ENCODE data around the gene PTPRN2. TPM values are rescaled to one million over a fixed set of nuclear protein-coding genes. Genes with fewer than 3 reads are reported as not detected.

Gene PTPRN2
- total and polyA plus RNA-seq, 7 donors, result 0.47 to 0.82 (median 0.51) TPM

GRCh38 chr7:158318511-158318913, 269.1 kb downstream of the PTPRN2 start:
- ATAC-seq, result no peak

GRCh38 chr7:158317238-158318205, 270.1 kb downstream of the PTPRN2 start:
- TF ChIP-seq CTCF (IDR thresholded peaks at IDR 0.05), result no peak
- no peaks in the 10 kb centered on the region for H3K9me3 ChIP-seq
- 19 to 27% (median 24%) methylated on average over 54 to 59 of the region's 59 CpGs for WGBS, 3 donors
- ATAC-seq (no peak), DNase-seq (no peak)
- H3K4me3 ChIP-seq, result peak overlapping the region; percentile 39
- no peak overlapping the region for H3K27ac ChIP-seq
- H3K27me3 ChIP-seq (ENCODE audit: insufficient read depth in 3 of 3, low read length in 2 of 3), result peaks cover 0 to 12% (median 3%) of the 10 kb centered on the region in 3 donors
- no peaks in the 10 kb centered on the region for H3K4me1 ChIP-seq
- intact Hi-C loops (cut with DNase I), result no loop called here
- H3K36me3 ChIP-seq (ENCODE audit: insufficient read depth in 1 of 2, low read depth in 1 of 2), result no peaks in the 10 kb centered on the region

More at GRCh38 chr7:158318511-158318913, 269.1 kb downstream of the PTPRN2 start:
- Histone ChIP-seq H3K9me3 (no peaks in the 10 kb centered on the region), H3K4me1 (no peaks in the 10 kb centered on the region), H3K36me3 (ENCODE audit: insufficient read depth in 1 of 2, low read depth in 1 of 2) (no peaks in the 10 kb centered on the region), H3K27ac (no peak overlapping the region), H3K27me3 (ENCODE audit: insufficient read depth in 3 of 3, low read length in 2 of 3) (peaks cover 0 to 12% (median 3%) of the 10 kb centered on the region in 3 donors), H3K4me3 (no peak overlapping the region)
- no peak for DNase-seq
- no peak for TF ChIP-seq CTCF (IDR thresholded peaks at IDR 0.05)
- 78 to 83% (median 80%) methylated on average over 22 of the region's 22 CpGs for WGBS, 3 donors
- intact Hi-C loops (cut with DNase I), result no loop called here

GRCh38 chr7:158316466-158317031, 271.1 kb downstream of the PTPRN2 start:
- DNase-seq (no peak), ATAC-seq (no peak)
- Histone ChIP-seq H3K9me3 (no peaks in the 10 kb centered on the region), H3K27me3 (ENCODE audit: insufficient read depth in 3 of 3, low read length in 2 of 3) (peaks cover 0 to 12% (median 3%) of the 10 kb centered on the region in 3 donors), H3K4me1 (no peaks in the 10 kb centered on the region), H3K36me3 (ENCODE audit: insufficient read depth in 1 of 2, low read depth in 1 of 2) (no peaks in the 10 kb centered on the region), H3K27ac (no peak overlapping the region), H3K4me3 (no peak overlapping the region)
- intact Hi-C loops (cut with DNase I), result no loop called here
- no peak for TF ChIP-seq CTCF (IDR thresholded peaks at IDR 0.05)
- 91 to 95% (median 93%) methylated on average over 32 to 35 of the region's 35 CpGs for WGBS, 3 donors

- WGBS, 3 donors, result 92 to 96% (median 95%) methylated on average over 11 of the region's 11 CpGs
- no peak overlapping the region for H3K27ac ChIP-seq
- DNase-seq (no peak), ATAC-seq (no peak)
- no peaks in the 10 kb centered on the region for H3K9me3 ChIP-seq
- peaks cover 0 to 12% (median 3%) of the 10 kb centered on the region in 3 donors for H3K27me3 ChIP-seq (ENCODE audit: insufficient read depth in 3 of 3, low read length in 2 of 3)
- H3K36me3 ChIP-seq (ENCODE audit: insufficient read depth in 1 of 2, low read depth in 1 of 2), result no peaks in the 10 kb centered on the region
- intact Hi-C loops (cut with DNase I), result no loop called here
- H3K4me3 ChIP-seq, result no peak overlapping the region
- no peaks in the 10 kb centered on the region for H3K4me1 ChIP-seq
- no peak for TF ChIP-seq CTCF (IDR thresholded peaks at IDR 0.05)
Observed at GRCh38 chr7:158315881-158316280, 271.7 kb downstream of the PTPRN2 start.

Data from psoas muscle (tissue), 8 donors.